ENCODE measurements around the gene LMNTD2. TPM values are rescaled to one million over a fixed set of nuclear protein-coding genes. Genes with fewer than 3 reads are reported as not detected.

LMNTD2 gene
- total RNA-seq, 4 donors from 2014 or later: 1.3 to 5.9 (median 3.2) TPM

GRCh38 chr11:506238-506994 is 54.1 kb downstream of the LMNTD2 start:
- no peaks in the 10 kb centered on the region for H3K27me3 ChIP-seq
- peak overlapping the region; percentile 75 to 95 (median 88) for H3K4me3 ChIP-seq
- H3K9me3 ChIP-seq: no peaks in the 10 kb centered on the region
- WGBS, 2 donors: 1% methylated on average over 23 to 25 of the region's 71 CpGs
- peak; percentile 88 to 92 for DNase-seq (ENCODE audit: low spot score in 2 of 2)
- H3K27ac ChIP-seq: peak overlapping the region; percentile 97 to 99 (median 98)
- H3K36me3 ChIP-seq: peaks cover 0 to 35% (median 0%) of the 10 kb centered on the region in 3 donors
- peaks cover 0 to 59% (median 44%) of the 10 kb centered on the region in 4 donors for H3K4me1 ChIP-seq
- TF ChIP-seq POLR2A (IDR thresholded peaks at IDR 0.05): peak; percentile 72 to 81
- peak; percentile 81 to 95 for TF ChIP-seq EP300 (IDR thresholded peaks at IDR 0.05)
- peak in 2 of 5 experiments; percentile 55 to 64 for TF ChIP-seq CTCF (IDR thresholded peaks at IDR 0.05)

GRCh38 chr11:504994-505344 is 55.6 kb downstream of the LMNTD2 start:
- Histone ChIP-seq H3K27ac (peak overlapping the region; percentile 97 to 99 (median 98)), H3K27me3 (no peaks in the 10 kb centered on the region), H3K4me3 (peak overlapping the region in 3 of 4 donors; percentile 30 to 75 (median 46)), H3K36me3 (peaks cover 0 to 35% (median 7%) of the 10 kb centered on the region in 3 donors), H3K4me1 (peaks cover 0 to 60% (median 44%) of the 10 kb centered on the region in 4 donors), H3K9me3 (no peaks in the 10 kb centered on the region)
- DNase-seq (ENCODE audit: low spot score in 2 of 2): no peak
- no peak for TF ChIP-seq CTCF (IDR thresholded peaks at IDR 0.05)
- no peak for TF ChIP-seq POLR2A (IDR thresholded peaks at IDR 0.05)
- TF ChIP-seq EP300 (IDR thresholded peaks at IDR 0.05): no peak
- WGBS, 2 donors: 56 to 61% methylated on average over 7 of the region's 7 CpGs

Small RNA genes lying within 50 kb of the gene (small RNA-seq; reads per million reads assigned to genes)
- 8.2 reads per million, percentile 88 among the genes with 10 or more reads in this experiment for gene MIR210

Other genes with a start within 250 kb of the LMNTD2 start
- 100 to 1,000 TPM; 216 to 431 (median 256) TPM for gene IFITM1, start 246.7 kb downstream of the LMNTD2 start, total RNA-seq
- 100 to 1,000 TPM; 258 to 816 (median 325) TPM for gene IFITM3, start 239.9 kb downstream of the LMNTD2 start, total RNA-seq
- 10 to 100 TPM in 2 of 4 donors, 1 to 10 TPM in 2; 7.1 to 22.2 (median 14.1) TPM for gene B4GALNT4, start 191.2 kb downstream of the LMNTD2 start, total RNA-seq
- gene PKP3, start 166.5 kb downstream of the LMNTD2 start, total RNA-seq: 10 to 100 TPM in 3 of 4 donors, 1 to 10 TPM in 1; 4.6 to 16.2 (median 13.5) TPM
- gene SIGIRR, start 145.7 kb downstream of the LMNTD2 start, total RNA-seq: 10 to 100 TPM; 29.1 to 81.1 (median 69.3) TPM
- gene ANO9, start 118.7 kb downstream of the LMNTD2 start, total RNA-seq: under 1 TPM in 3 of 4 donors, not detected in 1; 0.78 to 0.90 (median 0.87) TPM
- 100 to 1,000 TPM in 1 of 4 donors, 10 to 100 TPM in 3; 54.2 to 100 (median 63.9) TPM for gene PTDSS2, start 110.5 kb downstream of the LMNTD2 start, total RNA-seq
- gene RNH1, start 53.5 kb downstream of the LMNTD2 start, total RNA-seq: 100 to 1,000 TPM; 220 to 303 (median 281) TPM
- gene HRAS, start 25.2 kb downstream of the LMNTD2 start, total RNA-seq: 10 to 100 TPM; 64.3 to 71.1 (median 68.1) TPM
- gene LRRC56, start 23.2 kb downstream of the LMNTD2 start, total RNA-seq: 1 to 10 TPM in 1 of 4 donors, under 1 TPM in 2, not detected in 1; 0.22 to 1.4 (median 0.60) TPM
- 10 to 100 TPM; 21.0 to 25.6 (median 23.1) TPM for gene RASSF7, start 232 bp upstream of the LMNTD2 start, total RNA-seq
- gene PHRF1, start 15.7 kb upstream of the LMNTD2 start, total RNA-seq: 10 to 100 TPM; 27.1 to 49.2 (median 34.9) TPM
- 10 to 100 TPM in 3 of 4 donors, 1 to 10 TPM in 1; 9.0 to 37.7 (median 27.5) TPM for gene IRF7, start 55.2 kb upstream of the LMNTD2 start, total RNA-seq
- gene CDHR5, start 64.2 kb upstream of the LMNTD2 start, total RNA-seq: not detected
- not detected for gene SCT, start 66.4 kb upstream of the LMNTD2 start, total RNA-seq
- gene DRD4, start 76.5 kb upstream of the LMNTD2 start, total RNA-seq: 1 to 10 TPM in 1 of 4 donors, under 1 TPM in 2, not detected in 1; 0.84 to 2.5 (median 0.90) TPM
- 10 to 100 TPM; 31.6 to 54.3 (median 41.2) TPM for gene DEAF1, start 134.5 kb upstream of the LMNTD2 start, total RNA-seq
- gene TMEM80, start 135.1 kb upstream of the LMNTD2 start, total RNA-seq: 10 to 100 TPM; 15.3 to 43.9 (median 38.1) TPM
- 10 to 100 TPM; 29.1 to 48.0 (median 32.7) TPM for gene EPS8L2, start 145.5 kb upstream of the LMNTD2 start, total RNA-seq
- gene TALDO1, start 186.7 kb upstream of the LMNTD2 start, total RNA-seq: 100 to 1,000 TPM; 203 to 323 (median 241) TPM
- 10 to 100 TPM; 22.1 to 41.4 (median 27.3) TPM for gene GATD1, start 216.7 kb upstream of the LMNTD2 start, total RNA-seq
- gene CEND1, start 229.4 kb upstream of the LMNTD2 start, total RNA-seq: not detected
- 10 to 100 TPM in 2 of 4 donors, 1 to 10 TPM in 2; 8.0 to 17.5 (median 10.0) TPM for gene SLC25A22, start 237.5 kb upstream of the LMNTD2 start, total RNA-seq
- 10 to 100 TPM; 32.2 to 67.5 (median 35.9) TPM for gene PIDD1, start 244.5 kb upstream of the LMNTD2 start, total RNA-seq
- gene RPLP2, start 249.2 kb upstream of the LMNTD2 start, total RNA-seq: 100 to 1,000 TPM; 404 to 765 (median 584) TPM

All from tibial nerve (tissue), 4 donors.